PC-3 (cell line): ENCODE data around the gene ARL16.

ENCODE experiments used
- CTCF ChIP-seq: fragments of 300-600 bp; sonication (generic); conservative IDR thresholded peaks from 2 replicates; pipeline ENCODE4 v1.5.1; 2017; ENCODE audit warnings: antibody characterized with exemption, low read depth, mild to moderate bottlenecking, low read length
- EZH2 ChIP-seq: fragments of 300-600 bp; sonication (generic); IDR thresholded peaks from one replicate; pipeline ENCODE4 v1.6.1; 2017; ENCODE audit warnings: antibody characterized with exemption, mild to moderate bottlenecking, low read length; ENCODE audit not compliant: unreplicated experiment

GRCh38 chr17:81680150-81680549 lies 3.4 kb downstream of the ARL16 start:
- no peak for TF ChIP-seq EZH2
- TF ChIP-seq CTCF, result no peak
